HEK293 (cell line): Measurements from ENCODE around the gene PRPF8.
"Not testable (repeated sequence)": the region's sequence is repeated elsewhere in the genome, so short reads cannot be mapped to it uniquely, and the experiment has no call there.

Experiments
- CTCF ChIA-PET: fragments of 350-600 bp; formaldehyde crosslinking; extraction: SDS; loops from one replicate; lab custom pipeline; 2021; ENCODE audit warnings: antibody characterized with exemption; lab: Yijun Ruan, JAX
- POLR2A ChIA-PET: fragments of 300-600 bp; formaldehyde crosslinking; extraction: SDS; loops from one replicate; lab custom pipeline; 2020; ENCODE audit warnings: antibody characterized with exemption, inconsistent platforms; lab: Yijun Ruan, JAX
- H3K27ac ChIP-seq: fragments of 200-500 bp; sonication (Bioruptor generic); 2 replicates; pipeline ENCODE4 v1.5.1; 2014; ENCODE audit warnings: low read depth, low read length, control low read depth, inconsistent platforms; ENCODE audit errors: extremely low read depth
- H3K36me3 ChIP-seq, 2 experiments: fragments of 200-500 bp in 1 of 2; sonication (Bioruptor generic) in 1 of 2; 1 replicate in 1 of 2; 2 replicates in 1 of 2; pipeline ENCODE4 v1.5.1; 2014 to 2017; ENCODE audit warnings: inconsistent platforms in 2 of 2, low read length in 2 of 2; ENCODE audit not compliant: control insufficient read depth in 2 of 2, insufficient read depth in 1 of 2
- H3K4me1 ChIP-seq: fragments of 200-500 bp; sonication (Bioruptor generic); 2 replicates; pipeline ENCODE4 v1.5.1; 2014; ENCODE audit warnings: mild to moderate bottlenecking, low read length, inconsistent platforms; ENCODE audit not compliant: control insufficient read depth, insufficient read depth
- H3K4me3 ChIP-seq: 2 replicates; pipeline ENCODE4 v1.5.1; 2011; ENCODE audit warnings: low read depth, mild to moderate bottlenecking, control low read depth, low read length, moderate library complexity
- H3K9me3 ChIP-seq: fragments of 200-500 bp; sonication (Bioruptor generic); 2 replicates; pipeline ENCODE4 v1.5.1; 2014; ENCODE audit warnings: low read depth, low read length, inconsistent platforms; ENCODE audit not compliant: control insufficient read depth, insufficient read depth
- EGR2 ChIP-seq: fragments of 450-650 bp; formaldehyde crosslinking; IDR thresholded peaks from 2 replicates; pipeline ENCODE4 v1.5.1; 2016; ENCODE audit warnings: low read depth, missing biosample characterization, missing genetic modification characterization
- HIC1 ChIP-seq: fragments of 450-650 bp; formaldehyde crosslinking; IDR thresholded peaks from 2 replicates; pipeline ENCODE4 v1.5.1; 2016; ENCODE audit warnings: missing biosample characterization, missing genetic modification characterization
- HOXC10 ChIP-seq: sonication (generic); formaldehyde crosslinking; IDR thresholded peaks from 2 replicates; pipeline ENCODE4 v1.8.1; 2023; ENCODE audit warnings: mild to moderate bottlenecking, missing genetic modification reagents
- REST ChIP-seq: fragments of 450-650 bp; formaldehyde crosslinking; IDR thresholded peaks from 2 replicates; pipeline ENCODE4 v1.5.1; 2016; ENCODE audit warnings: missing biosample characterization, missing genetic modification characterization
- SP2 ChIP-seq: fragments of 450-650 bp; formaldehyde crosslinking; IDR thresholded peaks from 2 replicates; pipeline ENCODE4 v1.5.1; 2016; ENCODE audit warnings: missing biosample characterization, missing genetic modification characterization
- ZBTB11 ChIP-seq: fragments of 450-650 bp; formaldehyde crosslinking; conservative IDR thresholded peaks from 2 replicates; pipeline ENCODE4 v1.5.1; 2016; ENCODE audit warnings: low read depth, missing biosample characterization, missing genetic modification characterization
- ZBTB48 ChIP-seq: fragments of 450-650 bp; formaldehyde crosslinking; IDR thresholded peaks from 2 replicates; pipeline ENCODE4 v1.5.1; 2016; ENCODE audit warnings: missing biosample characterization, missing genetic modification characterization
- ZFHX2 ChIP-seq: fragments of 450-650 bp; formaldehyde crosslinking; conservative IDR thresholded peaks from 2 replicates; pipeline ENCODE4 v1.5.1; 2016; ENCODE audit warnings: missing biosample characterization, missing genetic modification characterization
- ZNF10 ChIP-seq: fragments of 450-650 bp; formaldehyde crosslinking; IDR thresholded peaks from 2 replicates; pipeline ENCODE4 v1.5.1; 2017; ENCODE audit warnings: missing biosample characterization, missing genetic modification characterization
- ZNF2 ChIP-seq: fragments of 450-650 bp; formaldehyde crosslinking; IDR thresholded peaks from 2 replicates; pipeline ENCODE4 v1.5.1; 2016; ENCODE audit warnings: missing biosample characterization, missing genetic modification characterization
- ZNF221 ChIP-seq: fragments of 450-650 bp; formaldehyde crosslinking; IDR thresholded peaks from 2 replicates; pipeline ENCODE4 v1.5.1; 2017; ENCODE audit warnings: missing biosample characterization, missing genetic modification characterization, borderline replicate concordance
- ZNF223 ChIP-seq: fragments of 450-650 bp; formaldehyde crosslinking; IDR thresholded peaks from 2 replicates; pipeline ENCODE4 v1.5.1; 2016; ENCODE audit warnings: missing biosample characterization, missing genetic modification characterization
- ZNF692 ChIP-seq: fragments of 450-650 bp; formaldehyde crosslinking; IDR thresholded peaks from 2 replicates; pipeline ENCODE4 v1.5.1; 2016; ENCODE audit warnings: missing biosample characterization, missing genetic modification characterization
- ZNF785 ChIP-seq: fragments of 450-650 bp; formaldehyde crosslinking; IDR thresholded peaks from 2 replicates; pipeline ENCODE4 v1.5.1; 2016; ENCODE audit warnings: missing biosample characterization, missing genetic modification characterization

The PRPF8 gene

GRCh38 chr17:1709971-1710806 is 25.5 kb upstream of the PRPF8 start, which contains the start of gene TLCD2 (continued):
- 0 out of 2 replicates have a peak, but pooled peaks have one; percentile 30 for TF ChIP-seq ZBTB48 (tag by site-specific recombination)
- peak; percentile 92 for TF ChIP-seq ZNF10
- TF ChIP-seq HOXC10 (CRISPR knock-in tag) = no peak
- 0 out of 2 replicates have a peak, but pooled peaks have one; percentile 3 for TF ChIP-seq ZBTB11 (tag by site-specific recombination)
- TF ChIP-seq ZNF692 (tag by site-specific recombination) = peak; percentile 69
- TF ChIP-seq ZNF2 (tag by site-specific recombination) = no peak

- CTCF ChIA-PET = interaction anchor here (0.5 to 0.7 kb wide), 2 partner anchors 29 to 61 kb away, joined by 3 read pairs; no protein-coding TSS in a partner anchor
- POLR2A ChIA-PET = interaction anchor here (0.6 to 1.0 kb wide), 2 partner anchors 28 to 140 kb away, joined by 3 read pairs; no protein-coding TSS in a partner anchor
- Histone ChIP-seq H3K4me1 (peaks cover 8% of the 10 kb centered on the region), H3K36me3 (peaks cover 0 to 23% of the 10 kb centered on the region in 2 experiments; a peak in 1 of 3 replicates), H3K27ac (no peak overlapping the region; the same call in 1 of the 2 replicates), H3K4me3 (peak overlapping the region; percentile 63), H3K9me3 (no peaks in the 10 kb centered on the region)
- TF ChIP-seq ZNF223 (tag by site-specific recombination) (no peak), SP2 (tag by site-specific recombination) (peak; percentile 47), REST (peak; percentile 59), ZNF221 (no peak), ZNF785 (tag by site-specific recombination) (no peak)
Measured at GRCh38 chr17:1709403-1709951, 24.8 kb upstream of the PRPF8 start.

- CTCF ChIA-PET = interaction anchor here (0.5 to 1.4 kb wide), 2 partner anchors 60 to 75 kb away, joined by 3 to 4 read pairs; no protein-coding TSS in a partner anchor
- POLR2A ChIA-PET, H3K4me3 ChIP-seq, H3K9me3 ChIP-seq, H3K27ac ChIP-seq: not testable (repeated sequence)
- peaks cover 0 to 23% of the 10 kb centered on the region in 2 experiments; a peak in 1 of 3 replicates for H3K36me3 ChIP-seq
- peak; percentile 91 for TF ChIP-seq ZFHX2 (tag by site-specific recombination)
- TF ChIP-seq EGR2 (tag by site-specific recombination) = peak; percentile 91
- peak; percentile 57; the same call in 1 of the 2 replicates for TF ChIP-seq HIC1 (tag by site-specific recombination)
- TF ChIP-seq, all 188 proteins: peak for 3; not testable (repeated sequence) for 185
- H3K4me1 ChIP-seq = not testable (repeated sequence)
Measured at GRCh38 chr17:1708791-1709346, 24.2 kb upstream of the PRPF8 start.
